Erythroblast (primary cell): Measurements from ENCODE around the gene PLEKHF1.

Experiments used
- GATA1 ChIP-seq: IDR thresholded peaks from 2 replicates; pipeline ENCODE4 v1.6.1; 2011; ENCODE audit warnings: low read depth, mild to moderate bottlenecking, control low read depth, low read length, moderate library complexity
- POLR2A ChIP-seq: IDR thresholded peaks from 2 replicates; pipeline ENCODE4 v1.6.1; 2011; ENCODE audit warnings: mild to moderate bottlenecking, low read length

GRCh38 chr19:29681422-29682235 lies 16.4 kb downstream of the PLEKHF1 start:
- TF ChIP-seq POLR2A (no peak), GATA1 (no peak)
